Peyer's patch (tissue), 4 donors: ENCODE data around the gene LTBP1. TPM values are rescaled to one million over a fixed set of nuclear protein-coding genes. Genes with fewer than 3 reads are reported as not detected.

Source experiments
- DNase-seq, 3 donors: peaks; one replicate each; pipeline ENCODE4 v3.0.0-alpha.2; 2017 to 2019
- H3K27ac ChIP-seq, 4 donors: fragments of 200-600 bp; sonication (generic); one replicate each; pipeline ENCODE4 v1.5.1; 2016 to 2019
- H3K27me3 ChIP-seq, 2 donors: fragments of 200-600 bp; sonication (generic); one replicate each; pipeline ENCODE4 v1.5.1; 2019
- H3K36me3 ChIP-seq, 3 donors: fragments of 200-600 bp; sonication (generic); one replicate each; pipeline ENCODE4 v1.5.1; 2016 to 2019
- H3K4me1 ChIP-seq, 4 donors: fragments of 200-600 bp; sonication (generic); one replicate each; pipeline ENCODE4 v1.5.1; 2016 to 2019
- H3K4me3 ChIP-seq, 4 donors: fragments of 200-600 bp; sonication (generic); 1 replicate in 3 of 4; 2 replicates in 1 of 4; pipeline ENCODE4 v1.5.1; 2016 to 2019; ENCODE audit warnings: mild to moderate bottlenecking in 1 of 4
- H3K9me3 ChIP-seq, 4 donors: fragments of 200-600 bp; sonication (generic); one replicate each; pipeline ENCODE4 v1.5.1; 2016 to 2019; ENCODE audit warnings: mild to moderate bottlenecking in 1 of 4
- POLR2A ChIP-seq, 2 donors: fragments of 450-650 bp; IDR thresholded peaks; one replicate each; pipeline ENCODE4 v1.5.1; 2017; ENCODE audit warnings: antibody characterized with exemption in 2 of 2, mild to moderate bottlenecking in 2 of 2, moderate library complexity in 2 of 2
- total RNA-seq, 4 donors: library from RNA; depleted of rRNA; stranded (reverse); fragments of >200 nt; gene quantifications; one replicate each; pipeline ENCODE4 v1.1.0, GENCODE V29; 2016
- TF ChIP-seq, protein P1 (sequence below), 6 experiments: fragments of 450-650 bp in 4 of 6; fragments of 200-600 bp in 2 of 6; sonication (generic) in 1 of 6; IDR thresholded peaks; one replicate each; pipeline ENCODE4 v1.5.1; 2017 to 2019; ENCODE audit warnings: antibody characterized with exemption in 6 of 6, mild to moderate bottlenecking in 3 of 6, moderate library complexity in 1 of 6

Gene LTBP1
- total RNA-seq, 4 donors from 2014 or later = 8.6 to 23.1 (median 13.1) TPM

DNA sequence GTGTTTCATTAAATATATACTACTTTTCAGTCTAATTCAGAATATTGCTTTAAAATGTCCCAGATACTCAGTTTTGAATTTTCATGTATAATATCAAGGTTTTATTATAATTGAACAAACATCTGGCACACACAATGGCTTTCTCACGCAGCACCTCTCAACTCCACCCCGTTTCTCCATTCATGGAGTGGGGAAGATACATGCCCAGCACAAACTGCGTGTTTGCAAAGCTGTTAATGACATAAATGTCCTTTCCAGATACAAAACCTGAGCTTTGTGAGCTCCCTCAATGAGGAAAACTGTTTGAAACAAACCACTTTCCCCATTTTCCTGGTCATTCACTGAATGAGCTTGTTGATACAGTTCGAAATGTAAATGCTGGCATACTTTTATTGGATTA, 379.3 kb downstream of the LTBP1 start:
- peaks cover 0 to 18% (median 3%) of the 10 kb centered on the region in 4 donors for H3K4me1 ChIP-seq
- TF ChIP-seq POLR2A (IDR thresholded peaks at IDR 0.05) = no peak
- TF ChIP-seq, protein P1, sequence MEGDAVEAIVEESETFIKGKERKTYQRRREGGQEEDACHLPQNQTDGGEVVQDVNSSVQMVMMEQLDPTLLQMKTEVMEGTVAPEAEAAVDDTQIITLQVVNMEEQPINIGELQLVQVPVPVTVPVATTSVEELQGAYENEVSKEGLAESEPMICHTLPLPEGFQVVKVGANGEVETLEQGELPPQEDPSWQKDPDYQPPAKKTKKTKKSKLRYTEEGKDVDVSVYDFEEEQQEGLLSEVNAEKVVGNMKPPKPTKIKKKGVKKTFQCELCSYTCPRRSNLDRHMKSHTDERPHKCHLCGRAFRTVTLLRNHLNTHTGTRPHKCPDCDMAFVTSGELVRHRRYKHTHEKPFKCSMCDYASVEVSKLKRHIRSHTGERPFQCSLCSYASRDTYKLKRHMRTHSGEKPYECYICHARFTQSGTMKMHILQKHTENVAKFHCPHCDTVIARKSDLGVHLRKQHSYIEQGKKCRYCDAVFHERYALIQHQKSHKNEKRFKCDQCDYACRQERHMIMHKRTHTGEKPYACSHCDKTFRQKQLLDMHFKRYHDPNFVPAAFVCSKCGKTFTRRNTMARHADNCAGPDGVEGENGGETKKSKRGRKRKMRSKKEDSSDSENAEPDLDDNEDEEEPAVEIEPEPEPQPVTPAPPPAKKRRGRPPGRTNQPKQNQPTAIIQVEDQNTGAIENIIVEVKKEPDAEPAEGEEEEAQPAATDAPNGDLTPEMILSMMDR (IDR thresholded peaks at IDR 0.05) = no peak
- no peak overlapping the region for H3K27ac ChIP-seq
- H3K4me3 ChIP-seq = no peak overlapping the region
- no peaks in the 10 kb centered on the region for H3K36me3 ChIP-seq
- H3K27me3 ChIP-seq = no peaks in the 10 kb centered on the region
- no peaks in the 10 kb centered on the region for H3K9me3 ChIP-seq
- no peak for DNase-seq

DNA sequence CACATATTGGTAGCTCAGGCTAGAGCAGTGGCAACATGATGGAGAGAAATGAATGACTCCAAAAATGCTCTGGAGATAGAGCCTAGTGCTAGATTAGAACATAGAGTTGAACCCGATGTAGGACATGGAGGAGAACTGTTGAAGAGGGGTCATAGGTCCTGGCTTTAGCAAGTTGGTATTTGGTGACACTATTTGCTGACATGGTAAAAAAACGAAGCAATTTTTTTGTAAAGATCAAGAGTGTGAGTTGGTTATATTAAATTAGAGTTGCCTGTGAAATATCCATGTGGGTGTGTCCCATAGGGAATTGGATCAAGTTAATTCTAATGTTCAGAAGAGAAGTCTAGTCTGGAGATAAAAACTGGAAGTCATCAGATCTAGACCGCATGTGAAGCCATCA, 386.7 kb downstream of the LTBP1 start:
- H3K9me3 ChIP-seq = no peaks in the 10 kb centered on the region
- no peak for TF ChIP-seq POLR2A (IDR thresholded peaks at IDR 0.05)
- TF ChIP-seq, protein P1 (IDR thresholded peaks at IDR 0.05) = no peak
- H3K27me3 ChIP-seq = no peaks in the 10 kb centered on the region
- no peak overlapping the region for H3K4me3 ChIP-seq
- DNase-seq = no peak
- H3K36me3 ChIP-seq = no peaks in the 10 kb centered on the region
- no peaks in the 10 kb centered on the region for H3K4me1 ChIP-seq
- no peak overlapping the region for H3K27ac ChIP-seq

DNA sequence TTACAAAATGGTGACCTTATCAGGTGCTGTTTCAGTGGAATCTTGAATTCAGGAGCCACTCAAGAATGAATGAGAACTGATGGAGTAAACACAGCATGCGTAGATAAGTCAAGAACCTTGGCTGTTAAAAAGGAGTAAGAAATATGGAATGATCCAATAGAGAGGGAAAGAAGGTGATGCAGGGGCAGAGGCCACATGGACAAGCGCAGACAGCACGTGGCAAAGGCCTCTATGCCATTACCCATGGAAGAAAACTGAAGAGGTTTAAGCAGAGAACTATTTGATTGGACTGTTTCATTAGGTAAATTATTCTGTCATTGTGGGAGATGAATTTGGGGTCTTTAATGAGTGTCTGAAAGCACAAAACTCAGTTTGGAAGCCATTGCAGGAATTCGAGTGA, 387.3 kb downstream of the LTBP1 start:
- DNase-seq = no peak
- Histone ChIP-seq H3K36me3 (no peaks in the 10 kb centered on the region), H3K27ac (no peak overlapping the region), H3K27me3 (no peaks in the 10 kb centered on the region), H3K4me1 (no peaks in the 10 kb centered on the region), H3K4me3 (no peak overlapping the region), H3K9me3 (no peaks in the 10 kb centered on the region)
- TF ChIP-seq, protein P1 (IDR thresholded peaks at IDR 0.05) = no peak
- TF ChIP-seq POLR2A (IDR thresholded peaks at IDR 0.05) = no peak

DNA sequence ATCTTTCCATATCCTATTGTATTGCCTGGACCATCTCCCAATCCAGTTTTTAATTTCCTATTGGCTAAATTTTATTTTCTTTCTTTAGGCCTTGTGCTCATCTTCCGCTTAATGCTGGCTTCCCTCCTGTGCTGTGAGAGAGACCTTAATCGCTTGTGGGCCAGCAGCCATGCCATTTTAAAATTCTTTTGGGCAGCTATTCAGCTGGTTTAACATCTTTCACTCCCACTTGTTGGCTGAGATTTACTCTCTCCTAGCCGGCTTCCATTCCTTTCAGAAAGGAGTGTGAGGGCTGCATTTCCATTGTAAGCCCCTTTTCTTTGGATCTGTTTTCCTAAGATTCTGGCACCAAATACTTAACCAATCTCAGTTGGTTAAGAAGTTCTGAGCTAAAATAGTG, 388.8 kb downstream of the LTBP1 start:
- H3K27me3 ChIP-seq = no peaks in the 10 kb centered on the region
- H3K9me3 ChIP-seq = no peaks in the 10 kb centered on the region
- no peaks in the 10 kb centered on the region for H3K4me1 ChIP-seq
- TF ChIP-seq POLR2A (IDR thresholded peaks at IDR 0.05) = no peak
- TF ChIP-seq, protein P1 (IDR thresholded peaks at IDR 0.05) = no peak
- H3K4me3 ChIP-seq = no peak overlapping the region
- DNase-seq = no peak
- no peaks in the 10 kb centered on the region for H3K36me3 ChIP-seq
- no peak overlapping the region for H3K27ac ChIP-seq

DNA sequence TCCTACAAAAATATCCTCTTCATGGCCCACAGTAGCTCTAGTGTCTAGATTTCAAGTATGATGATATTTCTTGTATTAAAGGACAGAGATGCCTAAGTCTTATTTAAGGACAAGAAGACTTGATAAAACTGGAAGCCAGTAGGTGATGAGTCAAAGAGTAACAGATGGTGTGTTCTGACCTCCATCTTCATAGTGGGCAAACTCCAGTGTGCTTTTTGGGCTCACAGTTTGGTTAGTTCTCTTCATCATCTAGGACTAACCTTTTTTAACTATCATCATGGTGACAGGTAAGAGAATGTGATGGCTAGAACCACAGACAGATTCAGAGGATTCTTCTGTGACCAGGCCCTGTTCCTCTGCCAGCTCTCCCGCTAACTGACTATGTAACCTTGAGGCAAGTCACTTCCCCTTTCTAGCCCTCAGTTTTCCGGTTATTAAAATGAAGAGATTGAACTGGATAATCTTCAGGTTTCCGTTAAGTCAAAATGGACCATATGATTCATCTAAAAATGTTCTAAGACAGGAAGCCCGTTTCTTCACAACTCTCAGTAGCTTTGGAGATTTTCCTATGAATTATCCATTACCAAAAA, 389.4 kb downstream of the LTBP1 start:
- Histone ChIP-seq H3K27ac (no peak overlapping the region), H3K36me3 (no peaks in the 10 kb centered on the region), H3K4me1 (no peaks in the 10 kb centered on the region), H3K27me3 (no peaks in the 10 kb centered on the region), H3K4me3 (no peak overlapping the region), H3K9me3 (no peaks in the 10 kb centered on the region)
- TF ChIP-seq, protein P1 (IDR thresholded peaks at IDR 0.05) = no peak
- TF ChIP-seq POLR2A (IDR thresholded peaks at IDR 0.05) = no peak
- DNase-seq = no peak
